Measurements from ENCODE around the gene CNIH4. TPM values are rescaled to one million over a fixed set of nuclear protein-coding genes. Genes with fewer than 3 reads are reported as not detected.

The CNIH4 gene
- total and polyA plus RNA-seq, 2 experiments from 2014 or later, result 53.5 to 194 TPM

DNA sequence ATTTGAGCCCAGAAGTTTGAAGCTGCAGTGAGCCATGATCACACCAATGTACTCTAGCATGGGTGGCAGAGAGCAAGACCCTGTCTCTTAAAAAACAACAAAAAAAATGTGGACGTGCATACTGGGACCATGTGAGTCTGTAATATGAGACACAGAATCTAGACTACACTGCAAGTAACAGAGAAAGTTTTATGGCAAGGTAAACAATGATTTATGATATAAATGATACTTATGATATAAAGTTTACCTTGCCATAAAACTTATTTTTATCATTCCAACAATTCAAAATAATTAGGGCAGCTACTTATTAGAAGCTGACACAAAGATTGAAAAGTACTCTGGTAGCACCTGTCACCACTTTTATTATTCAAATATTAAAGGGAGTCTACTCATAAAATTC lies 43.2 kb downstream of the CNIH4 start:
- no peaks in the 10 kb centered on the region for H3K79me2 ChIP-seq (replicated peaks; ENCODE audit: insufficient read depth)
- H4K20me1 ChIP-seq (replicated peaks; ENCODE audit: insufficient read depth), result peaks cover 2% of the 10 kb centered on the region; the same call in 1 of the 2 replicates
- no peaks in the 10 kb centered on the region for H3K27me3 Mint-ChIP-seq (ENCODE audit: insufficient read depth, low read depth, poor library complexity)
- no peak overlapping the region for H3K4me3 Mint-ChIP-seq
- H3K27ac Mint-ChIP-seq, result no peak overlapping the region
- no peaks in the 10 kb centered on the region for H3K27me3 ChIP-seq (ENCODE audit: insufficient read depth)
- no peaks in the 10 kb centered on the region for H3F3A ChIP-seq (replicated peaks; ENCODE audit: low read depth)
- no peak overlapping the region for H3K4me2 ChIP-seq
- no peak for TF ChIP-seq STAT1 (IDR thresholded peaks at IDR 0.05; ENCODE audit: unreplicated experiment)
- TF ChIP-seq, protein P1, sequence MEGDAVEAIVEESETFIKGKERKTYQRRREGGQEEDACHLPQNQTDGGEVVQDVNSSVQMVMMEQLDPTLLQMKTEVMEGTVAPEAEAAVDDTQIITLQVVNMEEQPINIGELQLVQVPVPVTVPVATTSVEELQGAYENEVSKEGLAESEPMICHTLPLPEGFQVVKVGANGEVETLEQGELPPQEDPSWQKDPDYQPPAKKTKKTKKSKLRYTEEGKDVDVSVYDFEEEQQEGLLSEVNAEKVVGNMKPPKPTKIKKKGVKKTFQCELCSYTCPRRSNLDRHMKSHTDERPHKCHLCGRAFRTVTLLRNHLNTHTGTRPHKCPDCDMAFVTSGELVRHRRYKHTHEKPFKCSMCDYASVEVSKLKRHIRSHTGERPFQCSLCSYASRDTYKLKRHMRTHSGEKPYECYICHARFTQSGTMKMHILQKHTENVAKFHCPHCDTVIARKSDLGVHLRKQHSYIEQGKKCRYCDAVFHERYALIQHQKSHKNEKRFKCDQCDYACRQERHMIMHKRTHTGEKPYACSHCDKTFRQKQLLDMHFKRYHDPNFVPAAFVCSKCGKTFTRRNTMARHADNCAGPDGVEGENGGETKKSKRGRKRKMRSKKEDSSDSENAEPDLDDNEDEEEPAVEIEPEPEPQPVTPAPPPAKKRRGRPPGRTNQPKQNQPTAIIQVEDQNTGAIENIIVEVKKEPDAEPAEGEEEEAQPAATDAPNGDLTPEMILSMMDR (conservative IDR thresholded peaks at IDR 0.05; ENCODE audit: low read depth in 2 of 2), result no peak
- TF ChIP-seq, protein P2, sequence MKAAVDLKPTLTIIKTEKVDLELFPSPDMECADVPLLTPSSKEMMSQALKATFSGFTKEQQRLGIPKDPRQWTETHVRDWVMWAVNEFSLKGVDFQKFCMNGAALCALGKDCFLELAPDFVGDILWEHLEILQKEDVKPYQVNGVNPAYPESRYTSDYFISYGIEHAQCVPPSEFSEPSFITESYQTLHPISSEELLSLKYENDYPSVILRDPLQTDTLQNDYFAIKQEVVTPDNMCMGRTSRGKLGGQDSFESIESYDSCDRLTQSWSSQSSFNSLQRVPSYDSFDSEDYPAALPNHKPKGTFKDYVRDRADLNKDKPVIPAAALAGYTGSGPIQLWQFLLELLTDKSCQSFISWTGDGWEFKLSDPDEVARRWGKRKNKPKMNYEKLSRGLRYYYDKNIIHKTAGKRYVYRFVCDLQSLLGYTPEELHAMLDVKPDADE (IDR thresholded peaks at IDR 0.05), result no peak
- TF ChIP-seq ZNF114 (CRISPR knock-in tag; IDR thresholded peaks at IDR 0.05), result no peak
- TF ChIP-seq, protein P3, sequence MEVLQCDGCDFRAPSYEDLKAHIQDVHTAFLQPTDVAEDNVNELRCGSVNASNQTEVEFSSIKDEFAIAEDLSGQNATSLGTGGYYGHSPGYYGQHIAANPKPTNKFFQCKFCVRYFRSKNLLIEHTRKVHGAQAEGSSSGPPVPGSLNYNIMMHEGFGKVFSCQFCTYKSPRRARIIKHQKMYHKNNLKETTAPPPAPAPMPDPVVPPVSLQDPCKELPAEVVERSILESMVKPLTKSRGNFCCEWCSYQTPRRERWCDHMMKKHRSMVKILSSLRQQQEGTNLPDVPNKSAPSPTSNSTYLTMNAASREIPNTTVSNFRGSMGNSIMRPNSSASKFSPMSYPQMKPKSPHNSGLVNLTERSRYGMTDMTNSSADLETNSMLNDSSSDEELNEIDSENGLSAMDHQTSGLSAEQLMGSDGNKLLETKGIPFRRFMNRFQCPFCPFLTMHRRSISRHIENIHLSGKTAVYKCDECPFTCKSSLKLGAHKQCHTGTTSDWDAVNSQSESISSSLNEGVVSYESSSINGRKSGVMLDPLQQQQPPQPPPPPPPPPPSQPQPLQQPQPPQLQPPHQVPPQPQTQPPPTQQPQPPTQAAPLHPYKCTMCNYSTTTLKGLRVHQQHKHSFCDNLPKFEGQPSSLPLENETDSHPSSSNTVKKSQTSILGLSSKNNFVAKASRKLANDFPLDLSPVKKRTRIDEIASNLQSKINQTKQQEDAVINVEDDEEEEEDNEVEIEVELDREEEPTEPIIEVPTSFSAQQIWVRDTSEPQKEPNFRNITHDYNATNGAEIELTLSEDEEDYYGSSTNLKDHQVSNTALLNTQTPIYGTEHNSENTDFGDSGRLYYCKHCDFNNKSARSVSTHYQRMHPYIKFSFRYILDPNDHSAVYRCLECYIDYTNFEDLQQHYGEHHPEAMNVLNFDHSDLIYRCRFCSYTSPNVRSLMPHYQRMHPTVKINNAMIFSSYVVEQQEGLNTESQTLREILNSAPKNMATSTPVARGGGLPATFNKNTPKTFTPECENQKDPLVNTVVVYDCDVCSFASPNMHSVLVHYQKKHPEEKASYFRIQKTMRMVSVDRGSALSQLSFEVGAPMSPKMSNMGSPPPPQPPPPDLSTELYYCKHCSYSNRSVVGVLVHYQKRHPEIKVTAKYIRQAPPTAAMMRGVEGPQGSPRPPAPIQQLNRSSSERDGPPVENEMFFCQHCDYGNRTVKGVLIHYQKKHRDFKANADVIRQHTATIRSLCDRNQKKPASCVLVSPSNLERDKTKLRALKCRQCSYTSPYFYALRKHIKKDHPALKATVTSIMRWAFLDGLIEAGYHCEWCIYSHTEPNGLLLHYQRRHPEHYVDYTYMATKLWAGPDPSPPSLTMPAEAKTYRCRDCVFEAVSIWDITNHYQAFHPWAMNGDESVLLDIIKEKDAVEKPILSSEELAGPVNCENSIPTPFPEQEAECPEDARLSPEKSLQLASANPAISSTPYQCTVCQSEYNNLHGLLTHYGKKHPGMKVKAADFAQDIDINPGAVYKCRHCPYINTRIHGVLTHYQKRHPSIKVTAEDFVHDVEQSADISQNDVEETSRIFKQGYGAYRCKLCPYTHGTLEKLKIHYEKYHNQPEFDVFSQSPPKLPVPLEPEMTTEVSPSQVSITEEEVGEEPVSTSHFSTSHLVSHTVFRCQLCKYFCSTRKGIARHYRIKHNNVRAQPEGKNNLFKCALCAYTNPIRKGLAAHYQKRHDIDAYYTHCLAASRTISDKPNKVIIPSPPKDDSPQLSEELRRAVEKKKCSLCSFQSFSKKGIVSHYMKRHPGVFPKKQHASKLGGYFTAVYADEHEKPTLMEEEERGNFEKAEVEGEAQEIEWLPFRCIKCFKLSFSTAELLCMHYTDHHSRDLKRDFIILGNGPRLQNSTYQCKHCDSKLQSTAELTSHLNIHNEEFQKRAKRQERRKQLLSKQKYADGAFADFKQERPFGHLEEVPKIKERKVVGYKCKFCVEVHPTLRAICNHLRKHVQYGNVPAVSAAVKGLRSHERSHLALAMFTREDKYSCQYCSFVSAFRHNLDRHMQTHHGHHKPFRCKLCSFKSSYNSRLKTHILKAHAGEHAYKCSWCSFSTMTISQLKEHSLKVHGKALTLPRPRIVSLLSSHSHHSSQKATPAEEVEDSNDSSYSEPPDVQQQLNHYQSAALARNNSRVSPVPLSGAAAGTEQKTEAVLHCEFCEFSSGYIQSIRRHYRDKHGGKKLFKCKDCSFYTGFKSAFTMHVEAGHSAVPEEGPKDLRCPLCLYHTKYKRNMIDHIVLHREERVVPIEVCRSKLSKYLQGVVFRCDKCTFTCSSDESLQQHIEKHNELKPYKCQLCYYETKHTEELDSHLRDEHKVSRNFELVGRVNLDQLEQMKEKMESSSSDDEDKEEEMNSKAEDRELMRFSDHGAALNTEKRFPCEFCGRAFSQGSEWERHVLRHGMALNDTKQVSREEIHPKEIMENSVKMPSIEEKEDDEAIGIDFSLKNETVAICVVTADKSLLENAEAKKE (CRISPR knock-in tag; IDR thresholded peaks at IDR 0.05), result no peak
- TF ChIP-seq, protein P4, sequence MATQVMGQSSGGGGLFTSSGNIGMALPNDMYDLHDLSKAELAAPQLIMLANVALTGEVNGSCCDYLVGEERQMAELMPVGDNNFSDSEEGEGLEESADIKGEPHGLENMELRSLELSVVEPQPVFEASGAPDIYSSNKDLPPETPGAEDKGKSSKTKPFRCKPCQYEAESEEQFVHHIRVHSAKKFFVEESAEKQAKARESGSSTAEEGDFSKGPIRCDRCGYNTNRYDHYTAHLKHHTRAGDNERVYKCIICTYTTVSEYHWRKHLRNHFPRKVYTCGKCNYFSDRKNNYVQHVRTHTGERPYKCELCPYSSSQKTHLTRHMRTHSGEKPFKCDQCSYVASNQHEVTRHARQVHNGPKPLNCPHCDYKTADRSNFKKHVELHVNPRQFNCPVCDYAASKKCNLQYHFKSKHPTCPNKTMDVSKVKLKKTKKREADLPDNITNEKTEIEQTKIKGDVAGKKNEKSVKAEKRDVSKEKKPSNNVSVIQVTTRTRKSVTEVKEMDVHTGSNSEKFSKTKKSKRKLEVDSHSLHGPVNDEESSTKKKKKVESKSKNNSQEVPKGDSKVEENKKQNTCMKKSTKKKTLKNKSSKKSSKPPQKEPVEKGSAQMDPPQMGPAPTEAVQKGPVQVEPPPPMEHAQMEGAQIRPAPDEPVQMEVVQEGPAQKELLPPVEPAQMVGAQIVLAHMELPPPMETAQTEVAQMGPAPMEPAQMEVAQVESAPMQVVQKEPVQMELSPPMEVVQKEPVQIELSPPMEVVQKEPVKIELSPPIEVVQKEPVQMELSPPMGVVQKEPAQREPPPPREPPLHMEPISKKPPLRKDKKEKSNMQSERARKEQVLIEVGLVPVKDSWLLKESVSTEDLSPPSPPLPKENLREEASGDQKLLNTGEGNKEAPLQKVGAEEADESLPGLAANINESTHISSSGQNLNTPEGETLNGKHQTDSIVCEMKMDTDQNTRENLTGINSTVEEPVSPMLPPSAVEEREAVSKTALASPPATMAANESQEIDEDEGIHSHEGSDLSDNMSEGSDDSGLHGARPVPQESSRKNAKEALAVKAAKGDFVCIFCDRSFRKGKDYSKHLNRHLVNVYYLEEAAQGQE (IDR thresholded peaks at IDR 0.05; ENCODE audit: unreplicated experiment), result no peak
- no peak for TF ChIP-seq CREB1 (CRISPR knock-in tag; IDR thresholded peaks at IDR 0.05; ENCODE audit: low read depth)
- TF ChIP-seq EZH2phosphoT487 (IDR thresholded peaks at IDR 0.05; ENCODE audit: unreplicated experiment), result no peak
- no peaks in the 10 kb centered on the region for H3K9me2 ChIP-seq (ENCODE audit: insufficient read depth)
- H3K4me3 ChIP-seq, result no peak overlapping the region
- no peaks in the 10 kb centered on the region for H3K9me3 Mint-ChIP-seq
- DNase-seq (ENCODE audit: low spot score) (no peak), ATAC-seq (no peak)
- peaks cover 70% of the 10 kb centered on the region; the same call in 1 of the 2 replicates for H3K36me3 ChIP-seq (ENCODE audit: insufficient read depth)
- H2AFZ ChIP-seq, result no peak overlapping the region
- no peaks in the 10 kb centered on the region for H3K4me1 ChIP-seq (ENCODE audit: insufficient read depth)
- H3K27ac ChIP-seq (ENCODE audit: low read depth), result no peak overlapping the region
- H3K36me3 Mint-ChIP-seq (ENCODE audit: low read depth), result peaks cover 83% of the 10 kb centered on the region
- H3K4me1 Mint-ChIP-seq, result no peaks in the 10 kb centered on the region
